Measurements from ENCODE around the gene HJURP. TPM values are rescaled to one million over a fixed set of nuclear protein-coding genes. Genes with fewer than 3 reads are reported as not detected.

HJURP gene
- total RNA-seq, 2 experiments from 2014 or later: 98.4 to 102 TPM

GRCh38 chr2:233823731-233824121 is 30.6 kb downstream of the HJURP start:
- intact Hi-C loops (cut with micrococcal nuclease): no loop called here
- CTCF ChIA-PET: no interaction called here
- Mint-ChIP-seq H3K4me3 (no peak overlapping the region), H3K9me3 (peaks cover 3% of the 10 kb centered on the region), H3K27ac (no peak overlapping the region), H3K27me3 (peaks cover 3% of the 10 kb centered on the region), H3K36me3 (no peaks in the 10 kb centered on the region), H3K4me1 (ENCODE audit: low read depth) (no peaks in the 10 kb centered on the region)
- POLR2A ChIA-PET: no interaction called here
- peak; percentile 5 for DNase-seq

- no peaks in the 10 kb centered on the region for H3K36me3 Mint-ChIP-seq
- H3K27ac Mint-ChIP-seq: no peak overlapping the region
- POLR2A ChIA-PET: no interaction called here
These were observed 31.3 kb downstream of the HJURP start for GRCh38 chr2:233822781-233823730.

GRCh38 chr2:233822101-233822771 is 32.1 kb downstream of the HJURP start:
- Mint-ChIP-seq H3K4me3 (no peak overlapping the region), H3K36me3 (no peaks in the 10 kb centered on the region), H3K4me1 (ENCODE audit: low read depth) (no peaks in the 10 kb centered on the region), H3K27me3 (peaks cover 5% of the 10 kb centered on the region), H3K9me3 (peaks cover 3% of the 10 kb centered on the region), H3K27ac (no peak overlapping the region)
- intact Hi-C loops (cut with micrococcal nuclease): no loop called here
- peak; percentile 4 for DNase-seq
- POLR2A ChIA-PET: no interaction called here
- CTCF ChIA-PET: no interaction called here

More at GRCh38 chr2:233822781-233823730, 31.3 kb downstream of the HJURP start:
- no peak overlapping the region for H3K4me3 Mint-ChIP-seq
- peaks cover 3% of the 10 kb centered on the region for H3K27me3 Mint-ChIP-seq
- intact Hi-C loops (cut with micrococcal nuclease): no loop called here
- CTCF ChIA-PET: no interaction called here
- H3K9me3 Mint-ChIP-seq: peaks cover 3% of the 10 kb centered on the region
- no peaks in the 10 kb centered on the region for H3K4me1 Mint-ChIP-seq (ENCODE audit: low read depth)
- DNase-seq: peak; percentile 5

GRCh38 chr2:233821709-233822100 is 32.6 kb downstream of the HJURP start:
- POLR2A ChIA-PET: no interaction called here
- peaks cover 3% of the 10 kb centered on the region for H3K9me3 Mint-ChIP-seq
- CTCF ChIA-PET: no interaction called here

GRCh38 chr2:233821196-233821595 is 33.1 kb downstream of the HJURP start:
- H3K9me3 Mint-ChIP-seq: peaks cover 2% of the 10 kb centered on the region
- CTCF ChIA-PET: no interaction called here

More at GRCh38 chr2:233821709-233822100, 32.6 kb downstream of the HJURP start:
- no peak overlapping the region for H3K4me3 Mint-ChIP-seq
- no peaks in the 10 kb centered on the region for H3K4me1 Mint-ChIP-seq (ENCODE audit: low read depth)
- peaks cover 5% of the 10 kb centered on the region for H3K27me3 Mint-ChIP-seq
- intact Hi-C loops (cut with micrococcal nuclease): no loop called here
- H3K27ac Mint-ChIP-seq: no peak overlapping the region
- no peaks in the 10 kb centered on the region for H3K36me3 Mint-ChIP-seq
- no peak for DNase-seq

GRCh38 chr2:233820774-233821105 is 33.6 kb downstream of the HJURP start:
- peak; percentile 0 for DNase-seq
- CTCF ChIA-PET: no interaction called here
- no peaks in the 10 kb centered on the region for H3K36me3 Mint-ChIP-seq
- H3K9me3 Mint-ChIP-seq: no peaks in the 10 kb centered on the region
- peaks cover 5% of the 10 kb centered on the region for H3K27me3 Mint-ChIP-seq
- intact Hi-C loops (cut with micrococcal nuclease): no loop called here
- no peak overlapping the region for H3K27ac Mint-ChIP-seq
- H3K4me1 Mint-ChIP-seq (ENCODE audit: low read depth): no peaks in the 10 kb centered on the region
- no peak overlapping the region for H3K4me3 Mint-ChIP-seq
- POLR2A ChIA-PET: no interaction called here

More at GRCh38 chr2:233821196-233821595, 33.1 kb downstream of the HJURP start:
- intact Hi-C loops (cut with micrococcal nuclease): no loop called here
- Mint-ChIP-seq H3K36me3 (no peaks in the 10 kb centered on the region), H3K27me3 (peaks cover 5% of the 10 kb centered on the region), H3K4me1 (ENCODE audit: low read depth) (no peaks in the 10 kb centered on the region), H3K4me3 (no peak overlapping the region), H3K27ac (no peak overlapping the region)
- POLR2A ChIA-PET: no interaction called here
- no peak for DNase-seq

- Mint-ChIP-seq H3K36me3 (no peaks in the 10 kb centered on the region), H3K27ac (no peak overlapping the region), H3K27me3 (peaks cover 3% of the 10 kb centered on the region), H3K9me3 (no peaks in the 10 kb centered on the region), H3K4me1 (ENCODE audit: low read depth) (no peaks in the 10 kb centered on the region), H3K4me3 (no peak overlapping the region)
- intact Hi-C loops (cut with micrococcal nuclease): no loop called here
- ChIA-PET POLR2A (no interaction called here), CTCF (no interaction called here)
- DNase-seq: peak; percentile 6
These were observed 34.2 kb downstream of the HJURP start for GRCh38 chr2:233819884-233820773.

GRCh38 chr2:233818639-233819621 is 35.4 kb downstream of the HJURP start:
- Mint-ChIP-seq H3K27ac (no peak overlapping the region), H3K9me3 (no peaks in the 10 kb centered on the region)
- peak; percentile 3 for DNase-seq

GRCh38 chr2:233817995-233818638 is 36.2 kb downstream of the HJURP start:
- peak; percentile 5 for DNase-seq
- no peak overlapping the region for H3K27ac Mint-ChIP-seq
- intact Hi-C loops (cut with micrococcal nuclease): no loop called here
- H3K9me3 Mint-ChIP-seq: no peaks in the 10 kb centered on the region
- no peaks in the 10 kb centered on the region for H3K36me3 Mint-ChIP-seq
- no peak overlapping the region for H3K4me3 Mint-ChIP-seq
- H3K27me3 Mint-ChIP-seq: peaks cover 3% of the 10 kb centered on the region
- ChIA-PET POLR2A (no interaction called here), CTCF (no interaction called here)
- H3K4me1 Mint-ChIP-seq (ENCODE audit: low read depth): no peaks in the 10 kb centered on the region

More at GRCh38 chr2:233818639-233819621, 35.4 kb downstream of the HJURP start:
- H3K4me1 Mint-ChIP-seq (ENCODE audit: low read depth): no peaks in the 10 kb centered on the region
- ChIA-PET CTCF (no interaction called here), POLR2A (no interaction called here)
- intact Hi-C loops (cut with micrococcal nuclease): no loop called here
- H3K4me3 Mint-ChIP-seq: no peak overlapping the region
- H3K27me3 Mint-ChIP-seq: peaks cover 3% of the 10 kb centered on the region
- no peaks in the 10 kb centered on the region for H3K36me3 Mint-ChIP-seq

- CTCF ChIA-PET: no interaction called here
- Mint-ChIP-seq H3K27me3 (peaks cover 3% of the 10 kb centered on the region), H3K9me3 (no peaks in the 10 kb centered on the region), H3K27ac (no peak overlapping the region), H3K4me3 (no peak overlapping the region), H3K4me1 (ENCODE audit: low read depth) (no peaks in the 10 kb centered on the region), H3K36me3 (no peaks in the 10 kb centered on the region)
- DNase-seq: no peak
- intact Hi-C loops (cut with micrococcal nuclease): no loop called here
- POLR2A ChIA-PET: no interaction called here
These were observed 36.9 kb downstream of the HJURP start for GRCh38 chr2:233817361-233817911.

GRCh38 chr2:233816771-233817170 is 37.6 kb downstream of the HJURP start:
- DNase-seq: no peak
- no peak overlapping the region for H3K27ac Mint-ChIP-seq
- intact Hi-C loops (cut with micrococcal nuclease): no loop called here
- no peaks in the 10 kb centered on the region for H3K4me1 Mint-ChIP-seq (ENCODE audit: low read depth)
- H3K27me3 Mint-ChIP-seq: peaks cover 3% of the 10 kb centered on the region
- no peaks in the 10 kb centered on the region for H3K36me3 Mint-ChIP-seq
- no peak overlapping the region for H3K4me3 Mint-ChIP-seq
- no peaks in the 10 kb centered on the region for H3K9me3 Mint-ChIP-seq
- CTCF ChIA-PET: no interaction called here
- POLR2A ChIA-PET: no interaction called here

All from activated CD4-positive, alpha-beta memory T cell treated with anti-CD3 and anti-CD28 coated beads for 36 hours (primary cell).